AG04449 (cell line): ENCODE results near the gene PRR19.

ENCODE experiments used
- CTCF ChIA-PET: fragments of 350-600 bp; formaldehyde crosslinking; extraction: SDS; loops from one replicate; lab custom pipeline; 2021; ENCODE audit warnings: antibody characterized with exemption; lab: Yijun Ruan, JAX
- POLR2A ChIA-PET: fragments of 400-600, 350-600 bp; formaldehyde crosslinking; extraction: SDS; loops from one replicate; lab custom pipeline; 2020; ENCODE audit warnings: antibody characterized with exemption, inconsistent platforms; lab: Yijun Ruan, JAX
- DNase-seq: peaks from one replicate; pipeline ENCODE4 v3.0.0-alpha.2; 2010; ENCODE audit warnings: low read depth, low spot score
- H3K4me3 ChIP-seq: 2 replicates; pipeline ENCODE4 v1.5.1; 2011; ENCODE audit warnings: low read depth, mild to moderate bottlenecking, control low read depth, low read length
- TF ChIP-seq, protein P1 (sequence below): IDR thresholded peaks from one replicate; pipeline ENCODE4 v1.5.1; 2011; ENCODE audit warnings: mild to moderate bottlenecking, moderate library complexity, low read length, control low read depth, inconsistent platforms; ENCODE audit not compliant: insufficient read depth; ENCODE audit errors: missing control alignments

The PRR19 gene

DNA sequence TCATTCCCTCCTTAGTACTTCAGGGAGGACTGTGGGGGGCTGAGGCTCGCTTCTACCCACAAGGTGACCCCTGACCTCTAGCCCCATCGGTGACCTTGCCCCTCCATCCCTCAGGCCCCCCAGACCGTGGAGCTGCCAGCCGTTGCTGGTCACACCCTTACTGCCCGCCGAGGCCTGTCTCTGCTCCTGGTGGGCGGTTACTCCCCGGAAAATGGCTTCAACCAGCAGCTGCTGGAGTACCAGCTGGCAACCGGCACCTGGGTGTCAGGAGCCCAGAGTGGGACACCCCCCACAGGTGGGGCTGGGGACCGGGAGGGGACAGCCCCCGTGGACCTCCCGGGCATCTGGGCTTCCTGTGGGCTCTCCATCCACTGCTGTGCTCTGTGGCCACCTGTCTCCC lies 55.4 kb downstream of the PRR19 start:
- CTCF ChIA-PET, result no interaction called here

More for the DNA sequence above, 55.4 kb downstream of the PRR19 start:
- POLR2A ChIA-PET, result no interaction called here
- H3K4me3 ChIP-seq, result no peak overlapping the region
- TF ChIP-seq, protein P1, sequence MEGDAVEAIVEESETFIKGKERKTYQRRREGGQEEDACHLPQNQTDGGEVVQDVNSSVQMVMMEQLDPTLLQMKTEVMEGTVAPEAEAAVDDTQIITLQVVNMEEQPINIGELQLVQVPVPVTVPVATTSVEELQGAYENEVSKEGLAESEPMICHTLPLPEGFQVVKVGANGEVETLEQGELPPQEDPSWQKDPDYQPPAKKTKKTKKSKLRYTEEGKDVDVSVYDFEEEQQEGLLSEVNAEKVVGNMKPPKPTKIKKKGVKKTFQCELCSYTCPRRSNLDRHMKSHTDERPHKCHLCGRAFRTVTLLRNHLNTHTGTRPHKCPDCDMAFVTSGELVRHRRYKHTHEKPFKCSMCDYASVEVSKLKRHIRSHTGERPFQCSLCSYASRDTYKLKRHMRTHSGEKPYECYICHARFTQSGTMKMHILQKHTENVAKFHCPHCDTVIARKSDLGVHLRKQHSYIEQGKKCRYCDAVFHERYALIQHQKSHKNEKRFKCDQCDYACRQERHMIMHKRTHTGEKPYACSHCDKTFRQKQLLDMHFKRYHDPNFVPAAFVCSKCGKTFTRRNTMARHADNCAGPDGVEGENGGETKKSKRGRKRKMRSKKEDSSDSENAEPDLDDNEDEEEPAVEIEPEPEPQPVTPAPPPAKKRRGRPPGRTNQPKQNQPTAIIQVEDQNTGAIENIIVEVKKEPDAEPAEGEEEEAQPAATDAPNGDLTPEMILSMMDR, result no peak
- no peak for DNase-seq
